H1 (cell line): ENCODE results near the gene MXD1. TPM values are rescaled to one million over a fixed set of nuclear protein-coding genes. Genes with fewer than 3 reads are reported as not detected.

Experiments used
- CBX5 ChIP-seq: fragments of 300-800, 300-1000 bp; sonication (generic); IDR thresholded peaks from 2 replicates; pipeline ENCODE4 v1.7.1; 2016; ENCODE audit warnings: antibody characterized with exemption, low read length, low read depth
- CEBPB ChIP-seq: IDR thresholded peaks from 2 replicates; pipeline ENCODE4 v1.6.1; 2012; ENCODE audit warnings: low read depth, low read length
- CHD2 ChIP-seq: IDR thresholded peaks from 2 replicates; pipeline ENCODE4 v1.6.1; 2012; ENCODE audit warnings: low read length, improper control_type of control experiment
- CTCF ChIP-seq, 3 experiments: IDR thresholded peaks; 1 replicate in 2 of 3; 2 replicates in 1 of 3; pipeline versions ENCODE4 v1.5.1 to v1.6.1; 2011; ENCODE audit warnings: low read length in 3 of 3, mild to moderate bottlenecking in 3 of 3, inconsistent platforms in 2 of 3, low read depth in 1 of 3, moderate library complexity in 1 of 3; ENCODE audit not compliant: insufficient read depth in 1 of 3; ENCODE audit errors: control extremely low read depth in 1 of 3
- JUND ChIP-seq: IDR thresholded peaks from 2 replicates; pipeline ENCODE4 v1.6.1; 2011; ENCODE audit warnings: mild to moderate bottlenecking, improper control_type of control experiment, low read length
- POLR2AphosphoS5 ChIP-seq: IDR thresholded peaks from 2 replicates; pipeline ENCODE4 v1.6.1; 2011; ENCODE audit warnings: low read depth, low read length
- RFX5 ChIP-seq: IDR thresholded peaks from 2 replicates; pipeline ENCODE4 v1.6.1; 2011; ENCODE audit warnings: low read depth, low read length, improper control_type of control experiment, borderline replicate concordance
- TAF1 ChIP-seq: IDR thresholded peaks from 2 replicates; pipeline ENCODE4 v1.6.1; 2011; ENCODE audit warnings: mild to moderate bottlenecking, low read depth, low read length
- ZNF274 ChIP-seq: IDR thresholded peaks from 2 replicates; pipeline ENCODE4 v1.7.0; 2012; ENCODE audit warnings: low read length, borderline replicate concordance; ENCODE audit errors: extremely low read depth
- polyA plus RNA-seq, 7 experiments: library from polyadenylated mRNA; depleted of rRNA in 3 of 7; stranded (reverse) in 5 of 7; unstranded in 2 of 7; fragments of >200 nt in 5 of 7; fragments of 200-250 nt in 2 of 7; gene quantifications; 1 replicate in 5 of 7; 2 replicates in 1 of 7; 4 replicates in 1 of 7; pipeline versions ENCODE4 v1.2.1 to v1.2.3, GENCODE V29; 2011 to 2013; ENCODE audit warnings: missing spikeins in 2 of 7, mixed read lengths in 2 of 7
- total RNA-seq: library from RNA; stranded (reverse); fragmentation: NEBNext Ultra II Directional; extraction: Animal tissue kit (Norgen Biotek cat#: 25700); gene quantifications from 2 replicates; pipeline ENCODE4 v1.2.1, GENCODE V29; 2021
- TF ChIP-seq, protein P1 (sequence below): fragments of 300-600 bp; sonication (generic); IDR thresholded peaks from 2 replicates; pipeline ENCODE4 v1.7.1; 2012; ENCODE audit warnings: low read length, moderate library complexity, mild to moderate bottlenecking, inconsistent platforms; ENCODE audit not compliant: insufficient replicate concordance

MXD1 gene
- total and polyA plus RNA-seq, 2 of the 8 experiments (the other 6 are each of a cell fraction or from before 2014, with no cell fraction given) = 1.6 to 2.6 TPM

- TF ChIP-seq, protein P1, sequence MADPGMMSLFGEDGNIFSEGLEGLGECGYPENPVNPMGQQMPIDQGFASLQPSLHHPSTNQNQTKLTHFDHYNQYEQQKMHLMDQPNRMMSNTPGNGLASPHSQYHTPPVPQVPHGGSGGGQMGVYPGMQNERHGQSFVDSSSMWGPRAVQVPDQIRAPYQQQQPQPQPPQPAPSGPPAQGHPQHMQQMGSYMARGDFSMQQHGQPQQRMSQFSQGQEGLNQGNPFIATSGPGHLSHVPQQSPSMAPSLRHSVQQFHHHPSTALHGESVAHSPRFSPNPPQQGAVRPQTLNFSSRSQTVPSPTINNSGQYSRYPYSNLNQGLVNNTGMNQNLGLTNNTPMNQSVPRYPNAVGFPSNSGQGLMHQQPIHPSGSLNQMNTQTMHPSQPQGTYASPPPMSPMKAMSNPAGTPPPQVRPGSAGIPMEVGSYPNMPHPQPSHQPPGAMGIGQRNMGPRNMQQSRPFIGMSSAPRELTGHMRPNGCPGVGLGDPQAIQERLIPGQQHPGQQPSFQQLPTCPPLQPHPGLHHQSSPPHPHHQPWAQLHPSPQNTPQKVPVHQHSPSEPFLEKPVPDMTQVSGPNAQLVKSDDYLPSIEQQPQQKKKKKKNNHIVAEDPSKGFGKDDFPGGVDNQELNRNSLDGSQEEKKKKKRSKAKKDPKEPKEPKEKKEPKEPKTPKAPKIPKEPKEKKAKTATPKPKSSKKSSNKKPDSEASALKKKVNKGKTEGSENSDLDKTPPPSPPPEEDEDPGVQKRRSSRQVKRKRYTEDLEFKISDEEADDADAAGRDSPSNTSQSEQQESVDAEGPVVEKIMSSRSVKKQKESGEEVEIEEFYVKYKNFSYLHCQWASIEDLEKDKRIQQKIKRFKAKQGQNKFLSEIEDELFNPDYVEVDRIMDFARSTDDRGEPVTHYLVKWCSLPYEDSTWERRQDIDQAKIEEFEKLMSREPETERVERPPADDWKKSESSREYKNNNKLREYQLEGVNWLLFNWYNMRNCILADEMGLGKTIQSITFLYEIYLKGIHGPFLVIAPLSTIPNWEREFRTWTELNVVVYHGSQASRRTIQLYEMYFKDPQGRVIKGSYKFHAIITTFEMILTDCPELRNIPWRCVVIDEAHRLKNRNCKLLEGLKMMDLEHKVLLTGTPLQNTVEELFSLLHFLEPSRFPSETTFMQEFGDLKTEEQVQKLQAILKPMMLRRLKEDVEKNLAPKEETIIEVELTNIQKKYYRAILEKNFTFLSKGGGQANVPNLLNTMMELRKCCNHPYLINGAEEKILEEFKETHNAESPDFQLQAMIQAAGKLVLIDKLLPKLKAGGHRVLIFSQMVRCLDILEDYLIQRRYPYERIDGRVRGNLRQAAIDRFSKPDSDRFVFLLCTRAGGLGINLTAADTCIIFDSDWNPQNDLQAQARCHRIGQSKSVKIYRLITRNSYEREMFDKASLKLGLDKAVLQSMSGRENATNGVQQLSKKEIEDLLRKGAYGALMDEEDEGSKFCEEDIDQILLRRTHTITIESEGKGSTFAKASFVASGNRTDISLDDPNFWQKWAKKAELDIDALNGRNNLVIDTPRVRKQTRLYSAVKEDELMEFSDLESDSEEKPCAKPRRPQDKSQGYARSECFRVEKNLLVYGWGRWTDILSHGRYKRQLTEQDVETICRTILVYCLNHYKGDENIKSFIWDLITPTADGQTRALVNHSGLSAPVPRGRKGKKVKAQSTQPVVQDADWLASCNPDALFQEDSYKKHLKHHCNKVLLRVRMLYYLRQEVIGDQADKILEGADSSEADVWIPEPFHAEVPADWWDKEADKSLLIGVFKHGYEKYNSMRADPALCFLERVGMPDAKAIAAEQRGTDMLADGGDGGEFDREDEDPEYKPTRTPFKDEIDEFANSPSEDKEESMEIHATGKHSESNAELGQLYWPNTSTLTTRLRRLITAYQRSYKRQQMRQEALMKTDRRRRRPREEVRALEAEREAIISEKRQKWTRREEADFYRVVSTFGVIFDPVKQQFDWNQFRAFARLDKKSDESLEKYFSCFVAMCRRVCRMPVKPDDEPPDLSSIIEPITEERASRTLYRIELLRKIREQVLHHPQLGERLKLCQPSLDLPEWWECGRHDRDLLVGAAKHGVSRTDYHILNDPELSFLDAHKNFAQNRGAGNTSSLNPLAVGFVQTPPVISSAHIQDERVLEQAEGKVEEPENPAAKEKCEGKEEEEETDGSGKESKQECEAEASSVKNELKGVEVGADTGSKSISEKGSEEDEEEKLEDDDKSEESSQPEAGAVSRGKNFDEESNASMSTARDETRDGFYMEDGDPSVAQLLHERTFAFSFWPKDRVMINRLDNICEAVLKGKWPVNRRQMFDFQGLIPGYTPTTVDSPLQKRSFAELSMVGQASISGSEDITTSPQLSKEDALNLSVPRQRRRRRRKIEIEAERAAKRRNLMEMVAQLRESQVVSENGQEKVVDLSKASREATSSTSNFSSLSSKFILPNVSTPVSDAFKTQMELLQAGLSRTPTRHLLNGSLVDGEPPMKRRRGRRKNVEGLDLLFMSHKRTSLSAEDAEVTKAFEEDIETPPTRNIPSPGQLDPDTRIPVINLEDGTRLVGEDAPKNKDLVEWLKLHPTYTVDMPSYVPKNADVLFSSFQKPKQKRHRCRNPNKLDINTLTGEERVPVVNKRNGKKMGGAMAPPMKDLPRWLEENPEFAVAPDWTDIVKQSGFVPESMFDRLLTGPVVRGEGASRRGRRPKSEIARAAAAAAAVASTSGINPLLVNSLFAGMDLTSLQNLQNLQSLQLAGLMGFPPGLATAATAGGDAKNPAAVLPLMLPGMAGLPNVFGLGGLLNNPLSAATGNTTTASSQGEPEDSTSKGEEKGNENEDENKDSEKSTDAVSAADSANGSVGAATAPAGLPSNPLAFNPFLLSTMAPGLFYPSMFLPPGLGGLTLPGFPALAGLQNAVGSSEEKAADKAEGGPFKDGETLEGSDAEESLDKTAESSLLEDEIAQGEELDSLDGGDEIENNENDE = no peak
- TF ChIP-seq POLR2AphosphoS5 (no peak), CTCF (IDR thresholded peaks at IDR 0.05; ENCODE audit: control extremely low read depth in 1 of 3, insufficient read depth in 1 of 3, low read depth in 1 of 3, low read length in 3 of 3) (no peak), TAF1 (no peak), CHD2 (no peak), ZNF274 (no peak), CEBPB (no peak), CBX5 (no peak), JUND (no peak), RFX5 (no peak)
Measured at GRCh38 chr2:69968609-69969008, 53.7 kb downstream of the MXD1 start (continued).
